ENCODE measurements around the gene RFNG. TPM values are rescaled to one million over a fixed set of nuclear protein-coding genes. Genes with fewer than 3 reads are reported as not detected.

Gene RFNG
- total RNA-seq, 2 donors from 2014 or later, result 37.9 to 43.1 TPM

- Histone ChIP-seq H3K36me3 (replicated peaks in 1 of 2; ENCODE audit: insufficient read depth in 1 of 2, low read depth in 2 of 2) (peaks cover 10 to 61% of the 10 kb centered on the region in 2 donors), H3K4me3 (no peak overlapping the region), H3K27me3 (no peaks in the 10 kb centered on the region), H3K27ac (no peak overlapping the region), H3K9me3 (no peaks in the 10 kb centered on the region), H3K4me1 (no peaks in the 10 kb centered on the region)
- ATAC-seq, result no peak
- no peak for TF ChIP-seq POLR2A (IDR thresholded peaks at IDR 0.05)
- TF ChIP-seq CTCF (IDR thresholded peaks at IDR 0.05), result no peak
- intact Hi-C loops (cut with DNase I), result no loop called here
- no peak for DNase-seq
- 93 to 100% methylated on average over 2 to 43 of the region's 47 CpGs for WGBS, 2 donors
Observed at GRCh38 chr17:82088838-82089722, 37.5 kb upstream of the RFNG start.

GRCh38 chr17:82087961-82088837 lies 36.6 kb upstream of the RFNG start:
- TF ChIP-seq CTCF (IDR thresholded peaks at IDR 0.05), result no peak
- no peak for TF ChIP-seq POLR2A (IDR thresholded peaks at IDR 0.05)
- Histone ChIP-seq H3K9me3 (no peaks in the 10 kb centered on the region), H3K27me3 (no peaks in the 10 kb centered on the region), H3K36me3 (replicated peaks in 1 of 2; ENCODE audit: insufficient read depth in 1 of 2, low read depth in 2 of 2) (peaks cover 19 to 66% of the 10 kb centered on the region in 2 donors), H3K4me1 (no peaks in the 10 kb centered on the region), H3K27ac (no peak overlapping the region), H3K4me3 (no peak overlapping the region)
- intact Hi-C loops (cut with DNase I), result no loop called here
- ATAC-seq (no peak), DNase-seq (no peak)
- WGBS, 2 donors, result 94 to 95% methylated on average over 37 to 48 of the region's 48 CpGs

- intact Hi-C loops (cut with DNase I), result no loop called here
- no peak for TF ChIP-seq CTCF (IDR thresholded peaks at IDR 0.05)
- TF ChIP-seq POLR2A (IDR thresholded peaks at IDR 0.05), result no peak
- Histone ChIP-seq H3K36me3 (replicated peaks in 1 of 2; ENCODE audit: insufficient read depth in 1 of 2, low read depth in 2 of 2) (peaks cover 21 to 63% of the 10 kb centered on the region in 2 donors), H3K27ac (no peak overlapping the region), H3K9me3 (no peaks in the 10 kb centered on the region), H3K4me1 (no peaks in the 10 kb centered on the region), H3K4me3 (no peak overlapping the region), H3K27me3 (no peaks in the 10 kb centered on the region)
- no peak for DNase-seq
- 89 to 91% methylated on average over 15 to 36 of the region's 39 CpGs for WGBS, 2 donors
- no peak for ATAC-seq
Observed at GRCh38 chr17:82086941-82087906, 35.6 kb upstream of the RFNG start.

- no peak for ATAC-seq
- 95 to 100% methylated on average over 3 to 16 of the region's 25 CpGs for WGBS, 2 donors
Observed at GRCh38 chr17:82085931-82086764, 34.5 kb upstream of the RFNG start.

More at GRCh38 chr17:82085931-82086764, 34.5 kb upstream of the RFNG start:
- H3K27me3 ChIP-seq, result no peaks in the 10 kb centered on the region
- TF ChIP-seq CTCF (IDR thresholded peaks at IDR 0.05) (no peak), POLR2A (IDR thresholded peaks at IDR 0.05) (no peak)
- H3K4me1 ChIP-seq, result no peaks in the 10 kb centered on the region
- no peak for DNase-seq
- no peak overlapping the region for H3K27ac ChIP-seq
- no peaks in the 10 kb centered on the region for H3K9me3 ChIP-seq
- intact Hi-C loops (cut with DNase I), result no loop called here
- no peak overlapping the region for H3K4me3 ChIP-seq
- peaks cover 21 to 57% of the 10 kb centered on the region in 2 donors for H3K36me3 ChIP-seq (replicated peaks in 1 of 2; ENCODE audit: insufficient read depth in 1 of 2, low read depth in 2 of 2)
